Left hindlimb (tissue), 1 donor: Measurements from ENCODE around the gene CFLAR.
"Not testable (repeated sequence)": the region's sequence is repeated elsewhere in the genome, so short reads cannot be mapped to it uniquely, and the experiment has no call there.

Source experiments
- DNase-seq: peaks from one replicate; pipeline ENCODE4 v3.0.0-alpha.2; 2018

CFLAR gene

GRCh38 chr2:201184248-201184647 is 68.3 kb downstream of the CFLAR start:
- not testable (repeated sequence) for DNase-seq

GRCh38 chr2:201185863-201186262 is 69.9 kb downstream of the CFLAR start:
- DNase-seq = no peak

DNA sequence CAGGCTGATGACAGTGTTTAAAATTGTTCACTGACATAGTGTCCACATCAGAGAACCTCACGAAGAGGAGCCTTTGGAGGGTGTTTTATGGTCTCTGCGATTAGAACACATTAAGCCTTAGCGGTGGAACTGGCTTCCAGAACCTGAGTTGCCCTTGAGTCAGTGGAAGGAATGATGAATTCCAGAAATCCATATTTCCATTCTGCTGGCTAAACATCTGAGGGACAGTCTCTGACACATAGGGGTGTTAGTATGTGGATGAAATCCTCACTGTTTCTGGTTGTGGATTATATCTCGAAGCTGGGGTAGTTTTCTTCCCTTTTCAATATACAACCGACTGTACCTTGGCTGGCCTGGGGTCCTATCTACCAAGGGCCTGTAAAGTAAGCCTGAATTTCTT is 71.0 kb downstream of the CFLAR start:
- no peak for DNase-seq

GRCh38 chr2:201188449-201188848 is 72.5 kb downstream of the CFLAR start:
- DNase-seq = no peak

GRCh38 chr2:201191132-201191875 is 75.3 kb downstream of the CFLAR start:
- DNase-seq = no peak

- no peak for DNase-seq
These were observed 78.1 kb downstream of the CFLAR start for GRCh38 chr2:201194097-201194496.

DNA sequence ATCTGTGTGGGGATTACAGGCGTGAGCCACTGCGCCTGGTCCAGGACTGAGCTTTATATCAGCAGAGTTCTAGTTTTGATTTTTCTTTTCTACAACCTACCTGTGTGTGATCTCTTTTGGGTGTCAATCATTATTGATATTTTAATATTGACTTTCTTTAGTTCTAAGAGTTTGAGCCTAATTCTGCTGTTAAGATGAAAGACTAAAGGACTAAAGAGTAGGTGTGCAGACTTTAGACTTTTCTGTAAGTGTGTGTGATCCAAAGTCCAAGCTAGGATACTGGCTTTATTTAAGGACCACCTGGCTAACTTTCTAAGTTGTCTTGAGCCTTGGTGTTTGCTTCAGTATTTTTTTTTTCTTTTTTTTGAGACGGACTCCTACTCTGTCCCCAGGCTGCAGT is 79.4 kb downstream of the CFLAR start:
- no peak for DNase-seq

DNA sequence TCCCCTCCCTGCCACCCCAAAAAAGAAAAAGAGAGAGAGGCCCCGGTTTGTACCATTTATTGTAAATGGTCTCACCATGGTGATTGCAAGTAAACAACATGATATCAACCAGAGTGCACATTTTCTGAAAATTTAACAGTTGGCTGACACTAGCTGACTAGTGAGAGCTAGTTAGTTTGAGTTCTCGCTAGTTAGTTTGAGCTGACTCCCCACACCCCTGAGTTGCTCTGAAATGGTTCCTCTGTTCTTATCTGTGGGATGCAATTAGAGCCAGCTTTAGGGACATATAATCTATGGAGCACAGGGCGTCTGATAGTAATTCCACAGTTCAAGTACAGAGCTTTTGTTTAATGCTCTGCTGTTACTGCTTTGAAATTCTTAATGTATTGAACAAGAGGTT is 80.0 kb downstream of the CFLAR start:
- DNase-seq = no peak

DNA sequence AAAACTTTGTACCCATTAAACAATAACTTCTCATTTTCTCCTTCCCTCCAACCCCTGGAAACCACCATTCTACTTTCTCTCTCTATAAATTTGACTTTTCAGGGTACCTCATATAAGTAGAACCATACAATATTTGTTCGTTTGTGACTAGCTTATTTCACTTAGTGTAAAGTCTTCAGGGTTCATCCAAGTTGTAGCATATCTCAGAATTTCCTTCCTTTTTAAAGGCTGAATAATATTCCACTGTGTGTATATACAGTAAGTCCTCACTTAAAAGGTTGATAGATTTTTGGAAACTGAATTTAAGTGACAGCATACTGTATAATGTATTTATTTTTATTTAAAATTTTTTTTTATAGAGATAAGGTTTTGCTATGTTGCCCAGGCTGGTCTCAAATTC is 80.8 kb downstream of the CFLAR start:
- DNase-seq = no peak

GRCh38 chr2:201197781-201198180 is 81.8 kb downstream of the CFLAR start:
- no peak for DNase-seq

GRCh38 chr2:201199847-201200246 is 83.9 kb downstream of the CFLAR start:
- DNase-seq = no peak

GRCh38 chr2:201200345-201200744 is 84.4 kb downstream of the CFLAR start:
- DNase-seq = no peak

- DNase-seq = no peak
These were observed 85.4 kb downstream of the CFLAR start for GRCh38 chr2:201201371-201201770.

DNA sequence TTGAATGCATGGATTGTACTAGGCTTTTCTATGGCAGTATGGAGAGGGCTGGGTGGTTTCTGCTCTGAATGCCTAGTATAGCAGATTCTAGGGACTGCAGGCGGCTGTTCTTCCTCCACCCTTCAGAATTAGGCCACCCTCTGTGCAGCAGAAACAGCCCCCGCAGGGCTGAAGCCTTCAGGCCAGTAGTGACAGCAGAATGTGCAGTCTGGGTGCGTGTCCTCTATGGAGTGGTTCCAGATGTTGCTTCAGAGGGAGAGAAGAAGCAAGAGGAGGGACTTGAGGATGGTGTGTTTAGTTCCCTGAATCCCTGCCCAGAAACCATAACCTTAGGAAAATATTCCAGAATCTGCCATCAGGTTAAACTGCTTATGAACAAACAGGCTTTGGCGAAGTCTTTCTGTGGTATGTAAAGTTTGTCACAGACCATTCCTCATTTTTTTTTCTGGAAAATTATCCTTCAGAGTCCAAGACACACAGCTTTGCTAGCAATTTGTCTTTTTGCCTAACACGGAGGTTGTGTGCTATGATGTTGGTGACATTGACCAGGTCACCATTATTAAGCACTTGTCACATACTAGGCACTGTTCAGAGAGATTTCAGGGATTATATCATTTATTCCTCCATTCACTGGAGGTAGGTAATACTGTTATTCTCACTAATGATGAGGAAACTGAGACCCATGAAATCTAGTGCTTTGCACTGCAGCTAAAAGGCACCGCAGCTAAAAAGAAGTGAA is 88.1 kb downstream of the CFLAR start:
- DNase-seq = no peak

DNA sequence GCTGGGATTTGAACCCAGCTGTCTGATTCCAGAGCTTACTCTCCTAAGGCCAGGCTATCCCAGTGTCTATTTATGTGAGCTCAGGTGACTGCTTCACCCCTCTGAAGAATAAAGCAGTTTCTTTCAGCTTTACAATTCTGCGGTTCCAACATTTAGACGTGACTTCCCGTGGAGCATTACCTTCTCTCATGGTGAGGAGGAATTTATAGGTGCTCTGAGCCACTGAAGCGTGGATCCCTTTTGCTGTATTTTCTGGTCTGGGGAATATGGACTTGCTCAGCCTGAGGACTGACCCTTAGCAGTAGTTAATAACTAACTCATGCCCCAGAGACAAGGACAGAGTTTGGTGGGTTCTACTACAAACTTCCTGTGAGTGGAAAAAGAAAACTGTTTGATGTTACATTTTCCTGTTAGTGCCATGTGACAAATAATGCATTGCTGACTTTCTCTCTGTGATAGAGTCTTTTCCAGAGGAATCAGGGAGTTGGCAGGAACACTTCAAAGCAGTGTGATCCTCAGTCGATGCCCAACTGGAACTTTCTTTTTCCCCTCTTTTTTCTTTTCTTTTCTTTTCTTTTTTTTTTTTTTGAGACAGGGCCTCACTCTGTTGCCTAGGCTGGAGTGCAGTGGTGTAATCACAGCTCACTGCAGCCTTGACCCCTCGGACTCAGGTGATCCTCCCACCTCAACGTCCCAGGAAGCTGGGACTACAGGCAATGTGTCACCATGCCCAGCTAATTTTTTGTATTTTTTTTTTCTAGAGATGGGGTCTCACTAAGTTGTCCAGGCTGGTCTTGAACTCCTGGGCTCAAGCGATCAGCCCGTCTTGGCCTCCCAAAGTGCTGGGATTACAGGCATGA is 88.9 kb downstream of the CFLAR start:
- DNase-seq = no peak

- DNase-seq = no peak
These were observed 89.5 kb downstream of the CFLAR start for GRCh38 chr2:201205515-201205849.

GRCh38 chr2:201208563-201209252 is 92.7 kb downstream of the CFLAR start:
- no peak for DNase-seq

DNA sequence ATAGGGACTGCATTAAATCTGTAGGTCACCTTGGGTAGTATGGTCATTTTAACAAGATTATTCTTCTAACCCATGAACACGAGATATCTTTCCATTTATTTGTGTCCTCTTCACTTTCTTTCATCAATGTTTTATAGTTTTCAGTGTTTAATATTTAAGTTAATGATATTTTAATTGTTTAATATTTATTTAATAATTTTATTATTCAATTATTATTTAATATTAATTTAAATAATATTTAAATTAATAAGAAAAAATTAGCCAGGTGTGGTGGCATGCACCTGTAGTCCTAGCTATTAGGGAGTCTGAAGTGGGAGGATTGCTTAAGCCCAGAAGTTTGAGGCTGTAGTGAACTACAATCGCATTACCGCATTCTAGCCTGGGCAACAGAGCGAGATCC is 100.0 kb downstream of the CFLAR start:
- DNase-seq = no peak

DNA sequence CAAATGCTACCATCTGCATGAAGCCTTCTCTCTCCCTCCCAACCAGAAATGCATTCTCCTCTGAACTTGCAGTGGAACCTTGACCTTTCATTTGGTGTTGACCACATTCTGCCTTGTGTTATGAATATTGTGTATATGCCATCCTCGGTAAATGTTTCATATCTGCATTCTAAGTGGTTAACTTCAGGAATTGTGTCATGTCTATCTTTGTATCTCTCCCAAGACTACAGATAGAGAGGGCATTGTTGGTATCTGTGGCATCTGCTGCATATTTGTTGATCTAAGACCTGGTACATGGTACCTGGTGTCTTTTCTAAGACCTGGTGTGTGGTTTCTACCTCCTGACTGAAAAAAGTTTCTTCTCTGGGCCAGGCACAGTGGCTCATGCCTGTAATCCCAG is 101.0 kb downstream of the CFLAR start:
- no peak for DNase-seq

DNA sequence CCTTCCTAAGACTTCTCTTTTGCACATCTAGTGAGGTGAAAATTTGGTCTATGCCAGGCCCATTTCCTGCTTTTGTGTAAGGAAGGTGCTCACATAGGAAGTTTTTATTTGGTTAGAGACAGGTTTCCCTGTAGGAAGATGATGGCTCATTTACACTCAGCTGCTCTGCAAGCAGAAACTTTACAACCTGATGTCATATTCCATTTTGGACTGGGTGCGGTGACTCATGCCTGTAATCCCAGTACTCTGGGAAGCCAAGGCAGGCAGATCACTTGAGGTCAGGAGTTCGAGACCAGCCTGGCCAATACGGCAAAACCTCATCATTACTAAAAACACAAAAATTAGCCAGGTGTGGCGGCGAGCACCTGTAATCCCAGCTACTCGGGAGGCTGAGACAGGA is 102.8 kb downstream of the CFLAR start:
- no peak for DNase-seq

DNA sequence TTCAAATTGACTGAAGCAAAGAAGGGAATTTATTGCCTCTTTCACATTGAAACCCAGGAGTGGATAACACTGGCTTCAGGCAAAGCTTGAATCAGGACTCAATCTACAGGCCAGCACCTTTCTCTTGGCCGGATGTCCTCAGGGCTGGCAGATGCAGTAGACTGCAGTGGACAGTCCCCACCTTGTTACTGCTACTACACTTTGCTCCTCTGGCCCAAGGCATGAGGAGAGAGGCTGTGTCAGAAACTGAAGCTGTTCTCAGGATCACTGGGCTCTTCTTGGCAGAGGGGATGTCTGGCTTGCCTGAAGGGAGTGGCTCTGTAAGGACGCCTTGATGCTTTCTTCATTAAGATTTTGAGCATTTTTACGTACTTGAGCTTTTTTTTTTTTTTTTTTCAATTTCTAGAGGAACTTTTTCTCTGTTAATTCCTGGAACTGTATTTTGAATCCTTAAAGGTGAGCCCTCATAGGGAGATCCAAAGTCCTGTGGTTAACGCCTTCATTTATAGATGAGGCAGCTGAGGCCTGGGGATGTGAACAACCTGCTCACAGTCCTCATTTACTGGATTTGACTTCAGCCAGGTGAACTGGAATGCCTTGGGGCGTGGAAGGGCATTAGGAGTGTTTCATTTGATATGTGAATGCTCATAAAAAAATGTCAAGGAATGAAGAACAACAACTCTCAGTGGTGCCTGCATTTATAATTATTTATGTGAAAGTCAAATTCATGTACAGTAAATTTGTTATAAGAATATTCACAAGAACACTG is 103.5 kb downstream of the CFLAR start:
- no peak for DNase-seq

DNA sequence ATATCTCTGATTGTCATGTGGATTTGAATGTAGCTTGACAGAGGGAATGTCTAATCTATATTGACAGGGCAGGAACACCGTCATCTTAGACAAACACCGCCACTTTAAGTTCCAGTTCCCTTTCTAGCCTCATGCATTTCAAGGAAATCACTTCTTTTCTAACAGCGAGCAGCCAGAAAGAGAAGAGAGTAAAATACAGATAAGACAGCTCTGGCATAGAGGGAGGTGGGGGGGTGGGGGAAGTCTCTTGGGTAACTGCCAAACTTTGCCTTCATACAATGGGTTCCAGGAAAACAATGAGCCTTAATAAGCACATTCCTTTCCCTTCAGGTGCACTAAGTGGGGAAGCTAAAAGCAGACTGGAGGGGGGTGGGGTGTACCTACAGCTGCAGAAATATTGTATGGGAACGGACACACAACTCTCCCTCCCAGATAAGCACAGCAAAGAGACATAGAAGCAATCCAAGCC is 104.2 kb downstream of the CFLAR start:
- DNase-seq = no peak
